ENCODE results near the gene U2AF2. TPM values are rescaled to one million over a fixed set of nuclear protein-coding genes. Genes with fewer than 3 reads are reported as not detected.

Gene U2AF2
- total and polyA plus RNA-seq, 5 donors from 2014 or later, result 7.2 to 283 (median 8.8) TPM

DNA sequence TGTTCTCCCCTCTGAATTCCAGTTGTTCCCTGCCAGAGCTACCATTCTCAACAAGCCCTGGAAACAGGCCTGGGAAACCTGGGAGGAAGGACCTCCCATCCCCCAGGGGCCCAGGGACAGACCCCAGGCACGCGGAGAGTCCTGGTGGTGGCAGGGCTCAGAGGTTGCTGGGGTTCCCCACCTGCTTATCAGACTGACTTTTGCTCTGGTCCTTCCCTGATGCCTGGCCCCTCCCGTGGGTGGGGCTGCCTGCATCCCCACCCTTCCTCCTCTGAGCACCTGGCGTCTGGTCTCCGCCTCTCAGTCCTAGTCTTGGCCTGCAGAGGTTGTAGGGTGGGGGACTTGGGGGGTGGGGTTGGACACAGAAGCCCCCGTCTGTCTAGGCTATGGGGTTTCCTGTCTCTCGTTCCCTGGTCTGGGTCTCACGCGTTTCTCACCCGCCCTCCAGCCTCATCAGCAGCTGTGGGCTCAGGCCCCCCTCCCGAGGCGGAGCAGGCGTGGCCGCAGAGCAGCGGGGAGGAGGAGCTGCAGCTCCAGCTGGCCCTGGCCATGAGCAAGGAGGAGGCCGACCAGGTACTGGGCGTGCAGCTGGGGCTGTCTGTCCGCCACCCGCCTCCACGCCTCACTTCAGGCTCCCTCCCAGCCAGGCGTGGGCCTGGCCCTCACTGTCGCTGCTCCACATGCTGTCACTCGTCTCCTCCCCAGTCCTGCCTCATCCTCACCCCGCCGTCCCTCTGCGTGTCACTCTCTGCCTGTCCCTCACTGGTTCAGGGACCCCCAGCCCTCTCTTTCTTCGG lies 33.8 kb downstream of the U2AF2 start:
- peaks cover 0 to 21% (median 4%) of the 10 kb centered on the region in 4 donors for H3K4me1 Mint-ChIP-seq
- Histone ChIP-seq H3K9me3 (ENCODE audit: control insufficient read depth in 2 of 2, low read length in 2 of 2) (no peaks in the 10 kb centered on the region), H3K27ac (ENCODE audit: insufficient read depth, low read length, poor library complexity, severe bottlenecking) (no peak overlapping the region), H3K4me1 (ENCODE audit: control insufficient read depth, insufficient read depth, low read length, poor library complexity, severe bottlenecking) (no peaks in the 10 kb centered on the region), H3K4me3 (ENCODE audit: low read depth, low read length) (no peak overlapping the region), H3K36me3 (ENCODE audit: control insufficient read depth, insufficient read depth, low read length) (peaks cover 60% of the 10 kb centered on the region), H3K27me3 (ENCODE audit: control insufficient read depth, insufficient read depth, low read length) (no peaks in the 10 kb centered on the region)
- no peaks in the 10 kb centered on the region for H3K9me3 Mint-ChIP-seq
- H3K36me3 Mint-ChIP-seq, result peaks cover 5% of the 10 kb centered on the region
- DNase-seq (no peak), ATAC-seq (ENCODE audit: low read depth in 2 of 2) (no peak)
- H3K4me3 Mint-ChIP-seq, result no peak overlapping the region
- H3K27me3 Mint-ChIP-seq, result no peaks in the 10 kb centered on the region
- H3K27ac Mint-ChIP-seq, result no peak overlapping the region

DNA sequence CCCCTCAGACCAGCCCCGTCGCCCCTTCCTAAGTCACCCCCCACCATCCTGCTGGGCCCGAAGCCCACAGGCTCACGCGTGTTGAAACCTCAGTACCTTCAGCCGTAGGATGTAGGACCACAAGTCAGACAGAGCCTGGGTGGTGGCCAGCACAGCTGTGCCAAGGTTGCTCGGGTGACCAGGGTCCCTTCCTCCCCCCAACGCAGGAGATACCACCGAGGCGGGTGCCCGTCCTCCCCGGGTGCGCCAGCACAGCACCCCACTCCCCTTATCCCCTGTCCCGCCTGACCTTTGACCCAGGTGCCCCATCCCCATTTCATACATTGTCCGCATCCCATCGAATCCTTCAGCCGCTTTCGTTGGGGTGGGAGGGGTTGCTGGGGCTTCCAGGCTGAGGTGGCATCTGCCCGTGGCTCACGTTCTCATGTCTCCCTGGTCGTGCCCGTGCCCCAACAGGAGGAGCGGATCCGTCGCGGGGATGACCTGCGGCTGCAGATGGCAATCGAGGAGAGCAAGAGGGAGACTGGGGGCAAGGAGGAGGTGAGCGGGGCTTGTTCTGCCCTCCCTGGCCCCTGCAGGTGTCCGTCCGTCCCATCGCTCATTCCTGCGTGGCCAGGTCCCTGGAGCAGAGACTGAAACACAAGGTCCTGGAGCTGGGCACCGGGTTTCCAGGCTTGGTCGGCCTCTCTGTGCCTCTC lies 34.7 kb downstream of the U2AF2 start:
- Histone ChIP-seq H3K9me3 (ENCODE audit: control insufficient read depth in 2 of 2, low read length in 2 of 2) (no peaks in the 10 kb centered on the region), H3K4me3 (ENCODE audit: low read depth, low read length) (no peak overlapping the region), H3K4me1 (ENCODE audit: control insufficient read depth, insufficient read depth, low read length, poor library complexity, severe bottlenecking) (no peaks in the 10 kb centered on the region), H3K36me3 (ENCODE audit: control insufficient read depth, insufficient read depth, low read length) (peaks cover 60% of the 10 kb centered on the region), H3K27me3 (ENCODE audit: control insufficient read depth, insufficient read depth, low read length) (no peaks in the 10 kb centered on the region), H3K27ac (ENCODE audit: insufficient read depth, low read length, poor library complexity, severe bottlenecking) (no peak overlapping the region)
- Mint-ChIP-seq H3K27ac (peak overlapping the region in 1 of 3 donors; percentile 56), H3K36me3 (peaks cover 5% of the 10 kb centered on the region), H3K4me3 (peak overlapping the region in 1 of 4 donors; percentile 15), H3K9me3 (no peaks in the 10 kb centered on the region), H3K4me1 (peaks cover 0 to 15% (median 2%) of the 10 kb centered on the region in 4 donors), H3K27me3 (no peaks in the 10 kb centered on the region)
- no peak for DNase-seq
- ATAC-seq (ENCODE audit: low read depth in 2 of 2), result no peak

DNA sequence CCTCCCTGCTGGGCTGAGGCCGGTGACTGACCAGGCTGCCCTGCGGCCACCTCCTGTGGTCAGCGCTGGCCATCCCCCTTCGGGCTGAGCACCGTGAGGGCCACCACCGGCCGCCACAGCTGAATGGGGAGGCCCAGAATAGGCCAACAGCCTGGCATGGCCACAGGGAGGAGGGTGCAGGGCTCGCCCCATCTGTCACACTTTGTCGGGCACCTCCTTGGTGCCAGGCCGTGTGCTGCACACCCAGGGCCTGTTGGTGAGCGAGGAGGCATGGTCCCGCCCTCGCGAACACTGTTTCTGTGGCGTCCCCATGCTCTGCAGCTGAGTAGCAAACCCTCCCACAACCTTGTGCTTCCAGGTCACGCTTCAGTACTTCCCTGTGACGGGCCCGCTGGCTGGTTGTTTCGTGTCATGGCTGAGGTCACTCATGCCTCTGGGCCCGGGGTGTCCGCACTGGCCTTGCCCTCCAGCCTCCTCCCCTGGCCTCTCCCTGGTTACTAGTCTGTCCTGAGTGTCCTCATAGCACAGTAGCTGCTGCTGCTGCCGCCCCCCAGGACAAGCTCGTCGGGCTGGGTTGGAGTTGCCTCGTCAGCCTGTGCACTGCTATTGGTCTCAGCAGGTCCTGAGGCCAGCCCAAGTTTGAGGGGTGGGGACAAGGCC lies 35.4 kb downstream of the U2AF2 start:
- Mint-ChIP-seq H3K27me3 (no peaks in the 10 kb centered on the region), H3K9me3 (no peaks in the 10 kb centered on the region), H3K4me1 (peaks cover 0 to 15% (median 0%) of the 10 kb centered on the region in 4 donors), H3K36me3 (peaks cover 5% of the 10 kb centered on the region), H3K27ac (no peak overlapping the region), H3K4me3 (no peak overlapping the region)
- ATAC-seq (ENCODE audit: low read depth in 2 of 2) (no peak), DNase-seq (no peak)
- Histone ChIP-seq H3K27ac (ENCODE audit: insufficient read depth, low read length, poor library complexity, severe bottlenecking) (no peak overlapping the region), H3K27me3 (ENCODE audit: control insufficient read depth, insufficient read depth, low read length) (no peaks in the 10 kb centered on the region), H3K9me3 (ENCODE audit: control insufficient read depth in 2 of 2, low read length in 2 of 2) (no peaks in the 10 kb centered on the region), H3K36me3 (ENCODE audit: control insufficient read depth, insufficient read depth, low read length) (peaks cover 58% of the 10 kb centered on the region), H3K4me3 (ENCODE audit: low read depth, low read length) (no peak overlapping the region), H3K4me1 (ENCODE audit: control insufficient read depth, insufficient read depth, low read length, poor library complexity, severe bottlenecking) (no peaks in the 10 kb centered on the region)

DNA sequence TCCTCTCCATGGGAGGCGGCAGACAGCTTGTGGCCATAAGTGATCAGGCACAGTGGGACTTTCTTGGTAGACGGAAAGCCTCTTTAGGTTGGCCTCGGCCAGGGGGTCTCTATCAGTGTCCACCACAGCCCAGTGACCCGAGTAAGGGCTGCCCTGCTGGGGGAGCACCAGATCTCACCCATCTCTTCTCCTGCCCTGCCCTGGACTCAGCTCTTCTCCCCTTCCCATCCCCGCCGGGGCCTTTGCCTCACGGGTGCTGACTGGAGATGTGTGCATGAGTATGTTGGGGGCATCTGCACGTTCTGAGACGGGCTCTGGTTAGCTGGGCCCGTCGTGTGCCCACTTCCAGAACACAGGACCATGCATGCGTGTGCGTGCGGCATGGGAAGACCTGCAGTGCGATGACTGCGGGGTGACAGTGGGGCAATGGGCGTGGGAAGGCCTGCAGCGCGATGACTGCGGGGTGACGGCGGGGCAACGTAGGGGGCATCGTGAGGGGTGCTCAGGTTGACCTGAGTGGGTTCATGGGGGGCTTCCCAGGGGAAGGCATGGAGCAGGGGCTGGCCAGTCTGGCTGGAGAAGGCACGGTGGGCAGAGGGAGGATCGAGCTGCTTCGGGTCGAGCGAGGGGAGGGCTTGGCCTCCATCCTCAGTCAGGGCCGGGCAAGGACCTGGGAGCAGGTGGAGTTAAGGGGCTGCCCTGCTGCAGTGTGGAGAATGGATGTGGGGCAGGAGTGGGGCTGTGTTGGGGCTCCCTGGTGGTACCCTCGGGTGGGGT lies 36.1 kb downstream of the U2AF2 start:
- no peaks in the 10 kb centered on the region for H3K4me1 ChIP-seq (ENCODE audit: control insufficient read depth, insufficient read depth, low read length, poor library complexity, severe bottlenecking)
- no peak overlapping the region for H3K4me3 Mint-ChIP-seq
- ATAC-seq (ENCODE audit: low read depth in 2 of 2), result no peak
- no peak overlapping the region for H3K27ac ChIP-seq (ENCODE audit: insufficient read depth, low read length, poor library complexity, severe bottlenecking)
- H3K4me3 ChIP-seq (ENCODE audit: low read depth, low read length), result no peak overlapping the region
- H3K4me1 Mint-ChIP-seq, result peaks cover 0 to 13% (median 0%) of the 10 kb centered on the region in 4 donors
- no peaks in the 10 kb centered on the region for H3K9me3 ChIP-seq (ENCODE audit: control insufficient read depth in 2 of 2, low read length in 2 of 2)
- H3K27ac Mint-ChIP-seq, result no peak overlapping the region
- peaks cover 56% of the 10 kb centered on the region for H3K36me3 ChIP-seq (ENCODE audit: control insufficient read depth, insufficient read depth, low read length)
- DNase-seq, result no peak
- H3K36me3 Mint-ChIP-seq, result peaks cover 5% of the 10 kb centered on the region
- no peaks in the 10 kb centered on the region for H3K9me3 Mint-ChIP-seq
- no peaks in the 10 kb centered on the region for H3K27me3 Mint-ChIP-seq
- H3K27me3 ChIP-seq (ENCODE audit: control insufficient read depth, insufficient read depth, low read length), result no peaks in the 10 kb centered on the region

DNA sequence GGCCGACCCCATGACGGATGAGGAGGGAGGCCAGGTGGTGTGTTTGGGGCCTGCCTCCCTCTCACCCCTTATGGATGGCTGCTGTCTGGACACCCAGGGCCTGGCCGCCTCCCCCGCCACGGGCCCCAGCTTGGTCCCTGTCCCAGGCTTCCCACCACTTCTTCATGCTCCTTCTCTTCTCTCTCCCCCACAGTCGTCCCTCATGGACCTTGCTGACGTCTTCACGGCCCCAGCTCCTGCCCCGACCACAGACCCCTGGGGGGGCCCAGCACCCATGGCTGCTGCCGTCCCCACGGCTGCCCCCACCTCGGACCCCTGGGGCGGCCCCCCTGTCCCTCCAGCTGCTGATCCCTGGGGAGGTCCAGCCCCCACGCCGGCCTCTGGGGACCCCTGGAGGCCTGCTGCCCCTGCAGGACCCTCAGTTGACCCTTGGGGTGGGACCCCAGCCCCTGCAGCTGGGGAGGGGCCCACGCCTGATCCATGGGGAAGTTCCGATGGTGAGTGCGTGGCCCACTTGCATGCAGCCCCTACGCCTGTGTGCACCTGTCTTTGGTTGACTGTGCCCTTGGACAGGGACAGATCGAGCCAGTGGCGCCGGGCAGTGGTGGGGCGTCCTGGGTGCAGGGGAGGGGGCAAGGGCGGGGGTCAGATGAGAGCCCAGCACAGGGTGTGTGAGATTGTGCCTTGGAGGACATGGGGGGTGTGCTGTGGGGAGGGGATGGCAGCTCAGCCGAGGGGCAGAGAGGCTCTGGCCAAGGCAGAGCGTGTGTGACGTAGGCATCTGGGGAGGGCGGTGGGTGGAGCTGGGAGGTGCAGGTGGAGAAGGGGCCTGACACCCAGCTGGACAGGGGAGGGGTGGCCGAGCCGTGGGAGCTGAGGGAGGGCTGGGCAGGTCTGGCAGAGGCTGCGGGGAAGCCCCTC lies 37.0 kb downstream of the U2AF2 start:
- no peak overlapping the region for H3K27ac Mint-ChIP-seq
- DNase-seq (no peak), ATAC-seq (ENCODE audit: low read depth in 2 of 2) (no peak)
- H3K27me3 ChIP-seq (ENCODE audit: control insufficient read depth, insufficient read depth, low read length), result no peaks in the 10 kb centered on the region
- no peaks in the 10 kb centered on the region for H3K27me3 Mint-ChIP-seq
- H3K4me1 Mint-ChIP-seq, result peaks cover 0 to 7% (median 0%) of the 10 kb centered on the region in 4 donors
- H3K27ac ChIP-seq (ENCODE audit: insufficient read depth, low read length, poor library complexity, severe bottlenecking), result no peak overlapping the region
- peaks cover 54% of the 10 kb centered on the region for H3K36me3 ChIP-seq (ENCODE audit: control insufficient read depth, insufficient read depth, low read length)
- peaks cover 5% of the 10 kb centered on the region for H3K36me3 Mint-ChIP-seq
- no peaks in the 10 kb centered on the region for H3K9me3 Mint-ChIP-seq
- H3K4me3 Mint-ChIP-seq, result no peak overlapping the region
- no peaks in the 10 kb centered on the region for H3K9me3 ChIP-seq (ENCODE audit: control insufficient read depth in 2 of 2, low read length in 2 of 2)
- H3K4me1 ChIP-seq (ENCODE audit: control insufficient read depth, insufficient read depth, low read length, poor library complexity, severe bottlenecking), result no peaks in the 10 kb centered on the region
- H3K4me3 ChIP-seq (ENCODE audit: low read depth, low read length), result no peak overlapping the region

GRCh38 chr19:55692681-55693081 lies 37.8 kb downstream of the U2AF2 start:
- H3K27me3 Mint-ChIP-seq, result no peaks in the 10 kb centered on the region
- no peak for ATAC-seq (ENCODE audit: low read depth in 2 of 2)
- Histone ChIP-seq H3K36me3 (ENCODE audit: control insufficient read depth, insufficient read depth, low read length) (peaks cover 51% of the 10 kb centered on the region), H3K27ac (ENCODE audit: insufficient read depth, low read length, poor library complexity, severe bottlenecking) (no peak overlapping the region), H3K4me3 (ENCODE audit: low read depth, low read length) (no peak overlapping the region), H3K4me1 (ENCODE audit: control insufficient read depth, insufficient read depth, low read length, poor library complexity, severe bottlenecking) (no peaks in the 10 kb centered on the region), H3K9me3 (ENCODE audit: control insufficient read depth in 2 of 2, low read length in 2 of 2) (no peaks in the 10 kb centered on the region), H3K27me3 (ENCODE audit: control insufficient read depth, insufficient read depth, low read length) (no peaks in the 10 kb centered on the region)
- no peaks in the 10 kb centered on the region for H3K9me3 Mint-ChIP-seq
- DNase-seq, result no peak
- H3K36me3 Mint-ChIP-seq, result peaks cover 9% of the 10 kb centered on the region
- no peak overlapping the region for H3K4me3 Mint-ChIP-seq
- H3K4me1 Mint-ChIP-seq, result peaks cover 0 to 7% (median 1%) of the 10 kb centered on the region in 4 donors
- no peak overlapping the region for H3K27ac Mint-ChIP-seq
